ENCODE data around the gene GNG7.
A peak's percentile ranks its signal among the peaks of the same experiment; 100 is the strongest.

Gene GNG7

DNA sequence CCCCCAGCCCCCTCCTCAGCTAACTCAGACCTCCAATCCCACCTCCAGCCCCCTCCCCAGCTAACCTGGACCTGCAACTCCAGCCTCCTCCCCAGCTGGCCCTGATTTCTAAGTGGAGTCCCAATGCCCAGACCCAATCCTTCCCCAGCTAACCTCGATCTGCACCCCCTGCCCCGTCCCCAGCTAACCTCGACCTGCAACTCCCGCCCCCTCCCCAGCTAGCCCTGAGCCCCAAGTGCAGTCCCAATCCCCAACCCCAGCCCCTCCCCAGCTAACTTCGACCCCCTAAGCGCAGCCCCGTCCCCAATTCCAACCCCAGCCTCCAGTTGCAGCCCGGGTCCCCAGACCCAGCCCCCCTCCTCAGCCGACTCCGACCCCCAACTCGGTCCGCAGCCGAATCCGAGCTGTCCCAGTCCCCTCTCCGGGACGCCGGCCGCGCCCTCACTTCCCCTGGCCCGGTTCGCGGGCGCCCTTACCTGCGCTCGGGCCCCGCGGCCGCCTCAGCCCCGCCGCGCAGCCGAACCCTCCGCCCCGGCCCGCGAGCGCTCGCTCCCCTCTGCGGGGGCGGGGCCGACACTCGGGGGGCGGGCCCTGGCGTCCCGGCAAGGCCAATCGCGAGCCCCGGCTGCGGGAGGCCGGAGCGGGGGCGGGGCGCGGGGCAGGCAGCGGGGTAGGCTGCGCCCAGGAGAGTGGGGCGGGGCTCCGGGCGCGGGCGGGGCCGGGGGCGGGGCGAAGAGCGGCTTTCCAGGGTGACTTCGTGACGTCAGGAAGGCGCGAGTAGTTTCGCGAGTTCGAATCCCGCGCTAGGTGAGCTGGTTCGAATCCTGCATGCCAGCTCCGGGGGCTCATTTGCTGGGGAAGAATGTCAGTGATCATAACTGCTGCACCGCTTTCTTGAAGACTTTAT, at the start of gene GNG7:
GNG7 (minus strand) TSS at position 525 of the 907 bp plus-strand sequence. CDS start 182,006 bp downstream, outside the sequence.
- peak; percentile 95 for DNase-seq

DNA sequence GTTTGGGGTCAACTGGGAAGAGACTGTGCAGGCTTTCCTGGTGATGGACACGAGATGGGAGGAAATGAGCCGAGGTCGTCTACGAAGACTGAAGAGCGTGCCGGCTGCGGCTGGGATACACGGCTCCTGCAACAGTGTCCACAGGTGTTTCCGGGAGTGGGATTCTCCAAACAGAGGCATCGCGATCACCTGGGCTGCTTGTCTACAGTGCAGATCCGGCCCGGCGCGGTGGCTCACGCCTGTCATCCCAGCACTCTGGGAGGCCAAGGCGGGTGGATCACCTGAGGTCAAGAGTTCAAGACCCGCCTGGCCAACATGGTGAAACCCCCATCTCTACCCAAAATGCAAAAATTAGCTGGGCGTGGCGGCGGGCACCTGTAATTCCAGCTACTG, 48.9 kb upstream of the GNG7 start:
- DNase-seq: no peak

GRCh38 chr19:2750808-2751437, 48.4 kb upstream of the GNG7 start:
- DNase-seq: no peak

DNA sequence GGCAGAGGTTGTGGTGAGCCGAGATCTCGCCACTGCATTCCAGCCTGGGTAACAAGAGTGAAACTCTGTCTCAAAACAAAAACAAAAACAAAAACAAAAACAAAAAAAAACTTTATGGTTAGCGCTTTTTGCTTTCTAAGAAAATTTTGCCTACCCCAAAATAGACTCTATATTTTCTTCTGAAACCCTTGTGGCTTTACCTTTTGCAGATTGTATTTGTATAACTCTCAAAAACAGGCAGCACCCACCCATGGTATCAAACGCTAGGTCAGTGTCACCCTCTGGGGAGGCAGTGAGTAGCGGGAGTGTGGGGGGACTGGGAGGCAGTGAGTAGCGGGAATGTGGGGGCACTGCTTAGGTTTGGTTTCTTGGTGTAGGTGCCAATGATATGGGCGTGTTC, 44.9 kb upstream of the GNG7 start:
- no peak for DNase-seq

GRCh38 chr19:2744113-2744512, 41.6 kb upstream of the GNG7 start:
- DNase-seq: no peak

DNA sequence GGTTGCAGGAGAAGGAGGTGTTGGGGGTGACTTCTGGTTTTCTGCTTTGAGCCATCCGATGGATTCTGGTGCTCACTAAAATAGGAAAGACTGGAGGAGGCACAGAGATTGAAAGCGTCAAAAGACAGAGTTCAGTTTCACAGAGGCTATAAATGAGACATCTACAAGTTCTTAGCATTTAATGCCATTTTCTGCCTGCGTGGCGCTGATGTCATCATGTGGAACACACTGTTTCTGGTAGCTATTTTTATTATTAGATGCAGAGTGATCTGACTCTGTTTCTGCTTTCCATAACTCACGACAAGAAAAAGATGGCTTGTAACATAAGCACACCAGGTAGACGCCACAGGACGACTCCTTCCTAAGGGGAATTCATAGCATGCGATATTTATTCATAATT, 40.6 kb upstream of the GNG7 start:
- no peak for DNase-seq

DNA sequence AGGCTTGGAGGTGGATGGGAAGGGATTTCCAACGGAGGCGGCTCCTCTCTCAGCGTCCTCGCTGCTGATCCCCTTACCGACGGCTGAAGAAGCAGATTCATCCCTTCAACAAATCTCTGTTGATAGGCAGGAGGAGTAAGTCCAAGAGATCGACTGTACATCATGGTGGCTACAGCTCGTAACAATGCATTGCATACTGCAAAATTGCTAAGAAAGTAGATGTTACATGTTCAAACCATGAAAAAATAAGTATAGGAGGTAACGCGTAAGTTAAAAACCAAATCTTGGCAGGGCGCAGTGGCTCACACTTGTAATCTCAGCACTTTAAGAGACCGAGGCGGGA, 37.8 kb upstream of the GNG7 start:
- no peak for DNase-seq

DNA sequence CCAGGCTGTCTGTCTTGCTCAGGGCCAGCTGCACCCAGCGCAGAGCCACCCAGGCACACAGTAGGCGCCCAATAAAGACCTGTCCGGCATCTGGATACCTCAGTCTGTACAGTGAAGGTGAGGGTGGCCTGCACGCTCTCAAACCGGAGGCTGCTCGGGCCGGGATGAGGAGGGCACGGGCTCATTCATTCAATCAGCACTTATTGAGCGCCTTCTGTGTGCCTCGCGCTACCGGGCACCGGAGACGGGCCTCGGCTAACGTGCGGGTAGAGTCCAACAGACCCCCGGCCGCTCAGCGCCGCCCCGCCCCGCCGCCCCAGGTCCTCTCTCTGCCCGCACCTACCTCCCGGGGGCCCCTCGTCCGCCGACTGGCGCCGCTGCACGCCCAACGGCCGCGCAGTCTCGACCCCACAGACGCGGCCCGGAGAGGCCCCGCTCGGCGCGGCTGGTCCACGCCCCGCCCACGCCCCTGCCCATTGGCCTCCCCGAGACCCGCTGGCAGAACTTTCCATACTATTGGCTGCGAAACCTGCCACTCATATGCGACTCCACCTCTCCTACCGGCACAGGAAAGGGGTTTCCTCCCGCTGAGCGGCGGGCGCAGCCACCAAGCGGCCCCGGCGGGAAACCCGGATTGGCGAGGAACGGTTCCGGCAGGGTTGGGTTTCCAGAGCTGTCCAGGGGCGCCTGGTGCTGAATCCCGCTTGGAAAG, 37.3 kb upstream of the GNG7 start, which contains the start of gene SLC39A3:
SLC39A3 (minus strand) TSS at position 416 of the 712 bp plus-strand sequence. CDS start 2,760 bp downstream, outside the sequence.
- DNase-seq: peak; percentile 99

DNA sequence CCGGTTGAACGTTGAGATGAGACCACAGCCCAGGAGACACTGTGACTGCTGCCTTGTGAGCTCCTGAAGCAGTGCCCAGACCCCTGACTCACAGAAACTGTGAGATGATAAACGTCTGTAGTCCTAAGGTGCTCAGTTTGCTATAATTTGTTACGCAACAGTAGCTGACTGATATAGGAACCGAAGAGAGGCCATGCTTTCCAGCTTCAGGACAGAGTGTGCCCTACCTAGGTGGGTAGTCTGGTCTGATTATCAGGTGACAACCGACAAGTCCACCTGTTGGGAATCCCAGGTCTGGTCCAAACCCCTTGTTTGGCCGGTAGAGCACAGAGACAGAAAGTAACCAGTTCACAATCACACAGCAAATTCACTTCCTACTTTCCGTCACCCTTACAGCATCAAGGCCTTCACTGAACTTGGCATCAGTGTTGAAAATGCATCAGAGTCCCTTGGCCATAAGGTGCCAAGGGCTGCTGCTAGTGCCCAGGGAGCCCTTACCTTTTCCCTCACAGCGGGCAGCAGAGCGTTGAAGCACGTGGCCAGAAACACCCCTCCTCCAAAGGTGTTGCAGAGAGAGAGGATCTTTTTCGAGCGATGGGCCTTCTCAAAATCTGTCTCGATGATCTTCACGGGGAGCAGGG, 34.2 kb upstream of the GNG7 start:
- DNase-seq: no peak

DNA sequence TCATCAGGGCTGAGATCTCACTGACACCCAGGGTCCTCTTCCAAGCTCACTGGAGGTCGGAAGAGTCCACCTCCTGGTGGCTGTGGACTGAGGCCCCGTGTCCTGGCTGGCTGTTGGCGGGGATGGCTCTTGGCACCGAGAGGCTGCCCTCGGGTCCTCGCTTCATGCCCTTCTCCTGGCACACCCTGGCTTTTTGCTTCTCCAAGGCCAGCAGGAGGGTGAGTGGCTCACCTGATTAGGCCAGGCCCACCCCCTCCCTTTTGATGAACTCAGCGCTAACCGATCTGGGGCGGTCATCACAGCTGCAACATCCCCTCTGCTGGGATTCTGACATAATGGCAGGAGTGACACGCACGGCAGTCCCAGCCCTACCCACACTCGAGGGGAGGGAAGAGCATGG, 32.9 kb upstream of the GNG7 start:
- DNase-seq: no peak

DNA sequence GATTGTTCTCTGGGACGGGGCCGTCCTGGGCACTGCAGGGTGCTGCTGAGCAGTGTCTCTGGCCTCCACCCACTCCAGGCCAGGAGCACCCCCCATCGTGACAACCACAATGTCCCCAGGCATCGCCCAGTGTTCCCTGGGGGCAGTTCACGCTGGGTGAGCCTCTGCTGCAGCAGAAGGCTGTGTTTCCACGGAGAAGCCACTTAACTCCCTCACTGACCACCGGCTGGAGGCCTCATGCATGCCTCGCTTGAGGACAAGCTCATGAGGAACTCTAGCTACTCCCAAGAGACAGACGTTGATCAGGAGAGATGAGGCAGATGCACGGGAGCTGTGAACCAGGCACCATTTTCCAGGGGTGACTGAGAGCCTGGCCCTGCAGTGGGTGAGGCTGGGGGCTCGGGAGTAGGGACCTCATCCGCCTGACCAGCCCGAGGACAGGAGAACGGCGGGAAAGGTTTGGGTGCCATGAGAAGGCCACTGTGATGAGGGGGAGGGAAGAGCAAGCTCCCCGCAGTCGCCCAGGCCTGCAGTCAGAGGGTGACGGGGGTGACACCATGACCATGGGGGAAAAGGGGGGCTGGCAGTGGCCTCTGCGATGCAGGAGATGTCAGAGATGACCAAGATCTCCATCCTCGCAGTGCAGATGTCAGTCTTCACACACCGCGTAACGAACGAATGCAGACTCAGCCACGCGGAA, 32.2 kb upstream of the GNG7 start:
- no peak for DNase-seq

- no peak for DNase-seq
Observed at GRCh38 chr19:2733930-2734588, 31.6 kb upstream of the GNG7 start.

GRCh38 chr19:2732883-2733282, 30.4 kb upstream of the GNG7 start:
- no peak for DNase-seq

DNA sequence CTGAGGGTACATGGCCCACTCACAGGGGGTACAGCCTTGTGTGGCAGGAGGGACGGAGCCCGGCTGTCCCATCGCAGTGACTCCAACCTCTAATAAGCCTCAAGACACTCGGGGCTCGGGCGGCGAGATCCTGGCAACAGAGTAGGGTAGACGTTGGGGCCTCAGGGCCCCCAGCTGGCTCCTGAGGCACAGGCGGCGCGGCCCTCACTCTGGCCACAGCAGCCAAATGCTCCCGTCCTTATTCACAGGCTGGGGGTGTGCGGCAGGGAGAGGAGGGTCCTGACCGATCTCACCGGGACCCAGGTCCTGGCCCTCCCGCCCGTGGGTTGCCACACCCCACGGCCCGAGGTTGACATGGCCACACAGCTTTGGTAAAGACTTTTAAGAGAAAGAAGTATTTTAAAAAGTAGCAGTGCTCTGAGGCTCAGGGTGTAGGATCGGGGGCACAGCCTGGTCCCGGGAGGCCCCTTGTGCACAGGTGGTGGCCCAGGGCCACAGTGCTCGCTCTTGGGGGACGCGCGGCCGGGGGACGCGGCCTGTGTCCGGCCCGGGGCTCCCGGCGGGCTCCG, 29.7 kb upstream of the GNG7 start:
- no peak for DNase-seq

- no peak for DNase-seq
Observed at GRCh38 chr19:2731181-2731995, 28.9 kb upstream of the GNG7 start.

DNA sequence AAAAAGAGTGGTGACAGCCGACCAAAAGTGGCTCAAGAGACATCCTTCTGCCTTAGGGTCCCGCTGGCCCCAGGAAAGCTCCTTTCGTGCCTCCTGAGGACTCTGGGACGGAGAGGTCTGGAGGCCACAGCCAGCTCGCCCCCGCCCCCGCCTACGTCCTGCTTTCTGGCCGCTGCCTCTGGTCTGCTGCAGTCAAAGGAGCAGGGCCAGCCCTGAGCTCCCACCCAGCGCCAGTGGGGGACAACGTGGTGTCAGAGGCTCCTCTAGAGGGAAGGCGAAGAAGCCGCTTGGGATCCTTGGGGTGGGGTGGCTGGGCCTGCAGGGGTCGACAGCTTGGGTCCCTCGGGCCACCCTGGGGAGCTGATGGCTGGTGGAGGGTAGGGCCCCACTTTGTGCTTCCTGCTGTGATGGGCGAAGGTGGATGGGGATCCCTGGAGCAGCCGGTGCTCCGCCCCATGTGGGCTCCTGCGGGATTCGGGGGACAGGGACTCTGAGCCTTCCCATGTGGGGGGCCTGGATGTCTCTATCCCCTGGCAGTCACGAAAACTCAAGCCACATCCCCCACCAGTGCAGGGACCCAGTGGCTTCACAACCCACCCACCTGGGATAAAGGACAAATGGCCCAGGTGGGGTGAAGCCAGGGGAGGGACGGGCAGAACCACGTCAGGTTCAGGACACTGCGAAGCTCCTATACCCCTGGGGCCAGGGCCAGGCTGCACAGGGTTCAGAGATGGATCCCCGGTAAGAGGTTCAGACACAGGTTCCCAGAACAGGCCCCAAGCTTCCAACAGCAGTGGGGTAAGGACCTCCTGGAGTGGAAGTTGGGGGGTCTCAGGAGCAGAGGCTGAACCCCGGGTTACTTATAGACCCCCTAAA, 27.7 kb upstream of the GNG7 start:
- DNase-seq: no peak

GRCh38 chr19:2728783-2729387, 26.4 kb upstream of the GNG7 start:
- no peak for DNase-seq

GRCh38 chr19:2727640-2727944, 25.1 kb upstream of the GNG7 start:
- no peak for DNase-seq

GRCh38 chr19:2726904-2727639, 24.6 kb upstream of the GNG7 start:
- no peak for DNase-seq
